HG03558 (cell line): Measurements from ENCODE around the gene WFDC11.
"Not testable (repeated sequence)": the region's sequence is repeated elsewhere in the genome, so short reads cannot be mapped to it uniquely, and the experiment has no call there.

ENCODE experiments used
- ATAC-seq: cut with Tn5 transposase; IDR thresholded peaks from one replicate; pipeline ENCODE4 v1.9.1; 2021; ENCODE audit warnings: moderate number of reproducible peaks; ENCODE audit not compliant: unreplicated experiment; ENCODE audit errors: extremely low read depth

WFDC11 gene

DNA sequence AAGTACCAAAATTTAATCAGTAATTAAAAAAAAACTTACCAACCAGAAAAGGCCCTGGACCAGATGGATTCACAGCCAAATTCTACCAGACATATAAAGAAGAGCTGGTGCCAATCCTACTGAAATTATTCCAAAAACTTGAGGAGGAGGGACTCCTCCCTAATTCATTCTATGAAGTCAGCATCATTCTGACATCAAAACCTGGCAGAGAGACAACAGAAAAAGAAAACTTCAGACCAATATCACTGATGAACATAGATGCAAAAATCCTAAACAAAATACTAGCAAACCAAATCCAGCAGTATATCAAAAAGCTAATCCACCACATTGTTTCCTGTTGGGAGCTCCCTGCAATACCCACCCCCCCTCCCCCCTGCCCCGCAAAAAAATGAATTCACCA lies at the start of gene WFDC11:
Gene WFDC11, minus strand, starts transcription at position 101 of the 400 bp plus-strand sequence. CDS start 19,639 bp downstream, outside the sequence.
- no peak for ATAC-seq

DNA sequence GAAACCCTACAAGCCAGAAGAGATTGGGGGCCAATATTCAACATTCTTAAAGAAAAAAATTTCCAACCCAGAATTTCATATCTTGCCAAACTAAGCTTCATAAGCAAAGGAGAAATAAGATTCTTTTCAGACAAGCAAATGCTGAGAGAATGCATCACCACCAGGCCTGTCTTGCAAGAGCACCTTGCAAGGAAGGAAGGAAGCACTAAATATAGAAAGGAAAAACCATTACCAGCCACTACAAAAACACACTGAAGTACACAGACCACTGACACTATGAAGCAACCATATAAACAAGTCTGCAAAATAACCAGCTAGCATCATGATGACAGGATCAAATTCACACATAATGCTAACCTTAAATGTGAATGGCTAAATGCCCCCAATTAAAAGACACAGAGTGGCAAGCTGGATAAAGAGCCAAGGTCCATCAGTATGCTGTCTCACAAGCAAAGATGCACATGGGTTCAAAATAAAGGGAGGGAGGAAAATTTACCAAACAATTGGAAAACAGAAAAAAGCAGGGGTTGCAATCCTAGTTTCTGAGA lies 46.2 kb upstream of the WFDC11 start:
- not testable (repeated sequence) for ATAC-seq

DNA sequence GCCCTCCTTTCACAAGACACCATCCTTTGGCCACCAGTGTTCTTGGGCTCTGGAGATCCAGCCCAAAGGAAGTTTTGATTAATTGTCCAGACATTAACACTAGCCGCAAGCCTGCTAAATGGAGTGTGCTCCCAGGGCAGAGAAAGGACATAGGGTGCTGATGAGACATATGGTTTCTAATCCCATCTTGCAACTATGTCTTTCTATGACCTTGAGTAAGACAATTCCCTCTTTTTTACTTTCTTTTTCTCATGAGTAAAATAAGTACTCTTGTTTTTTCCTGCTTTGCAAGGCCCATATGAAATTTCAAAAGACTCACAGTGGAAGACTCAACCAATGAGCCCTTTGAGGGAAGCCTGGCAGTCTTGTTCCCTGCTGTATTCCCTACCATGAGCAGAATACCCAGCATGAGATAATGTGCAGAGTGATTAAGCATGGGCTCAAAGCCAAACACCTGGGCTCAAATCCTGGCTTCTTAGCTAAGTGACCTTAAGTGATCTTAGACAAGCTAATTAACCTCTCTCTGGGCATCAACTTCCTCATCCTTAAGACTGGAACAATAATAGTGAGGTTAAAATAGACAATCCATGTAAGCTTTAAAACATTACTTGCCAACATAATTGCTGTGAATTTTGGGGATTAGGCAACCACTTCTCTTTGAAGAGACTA lies 35.1 kb upstream of the WFDC11 start, which contains the start of gene WFDC10B:
Gene WFDC10B, minus strand, starts transcription at position 51 of the 669 bp plus-strand sequence. CDS start 19,027 bp downstream, outside the sequence.
- no peak for ATAC-seq

DNA sequence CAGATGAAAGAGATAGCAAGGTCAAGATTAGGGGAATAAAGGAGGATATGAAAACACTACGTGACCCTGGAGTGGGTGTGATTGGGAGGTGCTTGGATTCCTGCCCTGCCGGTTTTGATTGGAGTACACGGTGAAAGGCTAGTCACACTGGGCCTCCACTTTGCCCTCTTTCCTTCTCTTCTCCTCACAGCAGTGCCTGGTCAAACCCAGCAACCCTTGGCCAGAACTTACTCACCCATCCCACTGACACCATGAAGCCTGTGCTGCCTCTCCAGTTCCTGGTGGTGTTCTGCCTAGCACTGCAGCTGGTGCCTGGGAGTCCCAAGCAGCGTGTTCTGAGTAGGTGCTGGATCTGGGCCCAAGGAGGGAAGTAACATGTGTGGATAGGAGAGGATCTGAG lies 31.8 kb upstream of the WFDC11 start, which contains the start of gene WFDC13:
Gene WFDC13, plus strand, starts transcription at position 166 of the 400 bp plus-strand sequence. Its CDS starts 86 bp downstream, at position 252.
- no peak for ATAC-seq

DNA sequence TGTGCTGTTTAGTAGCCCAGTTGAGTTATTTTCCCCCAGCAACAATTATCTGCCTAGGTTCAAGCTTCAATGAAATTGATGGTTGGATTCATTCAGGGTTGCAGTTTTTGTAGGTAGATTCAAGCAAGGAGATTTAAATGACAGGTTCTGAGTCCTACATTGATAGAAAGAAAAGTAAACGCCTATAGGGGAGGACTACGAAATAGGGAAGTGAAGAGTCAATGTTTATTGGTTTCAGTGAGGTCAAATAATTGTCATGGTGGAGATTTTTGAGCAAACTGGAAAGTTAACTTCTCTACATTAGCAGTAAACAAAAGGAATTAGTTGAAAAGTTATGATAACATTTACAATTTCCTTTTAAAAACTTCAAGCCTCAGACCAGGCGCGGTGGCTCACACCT lies 31.1 kb upstream of the WFDC11 start:
- no peak for ATAC-seq

DNA sequence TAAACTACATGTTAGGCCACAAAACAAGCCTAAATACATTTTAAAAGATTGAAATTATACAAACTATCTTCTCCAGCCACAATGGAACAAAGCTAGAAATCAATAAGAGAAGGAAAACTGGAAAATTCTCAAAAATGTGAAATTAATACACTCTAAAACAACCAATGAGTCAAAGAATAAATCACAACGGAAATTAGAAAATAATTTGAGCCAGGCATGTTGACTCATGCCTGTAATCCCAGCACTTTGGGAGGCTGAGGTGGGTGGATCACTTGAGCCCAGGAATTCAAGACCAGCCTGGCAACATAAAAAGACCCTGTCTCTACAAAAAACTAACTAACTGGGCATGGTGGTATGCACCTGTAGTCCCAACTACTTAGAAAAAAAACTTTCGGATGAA lies 25.5 kb upstream of the WFDC11 start:
- ATAC-seq: no peak

GRCh38 chr20:45693346-45693745 lies 23.3 kb upstream of the WFDC11 start:
- ATAC-seq: not testable (repeated sequence)

- ATAC-seq: no peak
Observed at GRCh38 chr20:45685896-45686295, 15.9 kb upstream of the WFDC11 start.

GRCh38 chr20:45679650-45680049 lies 9.6 kb upstream of the WFDC11 start:
- ATAC-seq: no peak

DNA sequence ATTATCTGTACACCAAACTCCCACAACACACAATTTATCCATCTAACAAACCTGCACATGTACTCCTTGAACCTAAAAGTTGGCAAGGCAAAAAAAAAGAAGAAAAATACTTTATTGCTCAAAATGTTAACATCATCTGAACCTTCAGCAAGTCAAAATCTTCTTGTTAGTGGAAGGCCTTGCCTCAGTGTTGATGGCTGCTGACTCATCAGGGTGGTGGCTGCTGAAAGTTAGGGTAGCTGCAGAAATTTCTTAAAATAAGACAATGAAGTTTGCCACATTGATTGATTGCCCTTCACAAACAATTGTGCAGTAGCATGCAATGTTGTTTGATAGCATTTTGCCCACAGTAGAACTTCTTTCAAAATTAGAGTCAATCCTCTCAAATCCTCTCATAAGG lies 2.7 kb upstream of the WFDC11 start:
- ATAC-seq: no peak

DNA sequence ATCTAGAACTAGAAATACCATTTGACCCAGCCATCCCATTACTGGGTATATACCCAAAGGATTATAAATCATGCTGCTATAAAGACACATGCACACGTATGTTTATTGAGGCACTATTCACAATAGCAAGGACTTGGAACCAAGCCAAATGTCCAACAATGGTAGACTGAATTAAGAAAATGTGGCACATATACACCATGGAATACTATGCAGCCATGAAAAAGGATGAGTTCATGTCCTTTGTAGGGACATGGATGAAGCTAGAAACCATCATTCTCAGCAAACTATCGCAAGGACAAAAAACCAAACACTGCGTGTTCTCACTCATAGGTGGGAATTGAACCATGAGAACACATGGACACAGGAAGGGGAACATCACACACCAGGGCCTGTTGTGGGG lies 13.0 kb downstream of the WFDC11 start:
- ATAC-seq: not testable (repeated sequence)

DNA sequence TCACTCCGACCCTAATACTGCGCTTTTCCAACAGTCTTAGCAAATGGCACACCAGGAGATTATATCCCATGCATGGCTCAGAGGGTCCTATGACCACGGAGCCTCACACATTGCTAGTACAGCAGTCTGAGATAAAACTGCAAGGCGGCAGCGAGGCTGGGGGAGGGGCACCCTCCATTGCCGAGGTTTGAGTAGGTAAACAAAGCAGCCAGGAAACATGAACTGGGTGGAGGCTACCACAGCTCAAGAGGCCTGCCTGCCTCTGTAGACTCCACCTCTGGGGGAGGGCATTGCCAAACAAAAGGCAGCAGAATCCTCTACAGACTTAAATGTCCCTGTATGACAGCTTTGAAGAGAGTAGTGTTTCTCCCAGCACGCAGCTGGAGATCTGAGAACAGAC lies 18.3 kb downstream of the WFDC11 start:
- ATAC-seq: not testable (repeated sequence)

DNA sequence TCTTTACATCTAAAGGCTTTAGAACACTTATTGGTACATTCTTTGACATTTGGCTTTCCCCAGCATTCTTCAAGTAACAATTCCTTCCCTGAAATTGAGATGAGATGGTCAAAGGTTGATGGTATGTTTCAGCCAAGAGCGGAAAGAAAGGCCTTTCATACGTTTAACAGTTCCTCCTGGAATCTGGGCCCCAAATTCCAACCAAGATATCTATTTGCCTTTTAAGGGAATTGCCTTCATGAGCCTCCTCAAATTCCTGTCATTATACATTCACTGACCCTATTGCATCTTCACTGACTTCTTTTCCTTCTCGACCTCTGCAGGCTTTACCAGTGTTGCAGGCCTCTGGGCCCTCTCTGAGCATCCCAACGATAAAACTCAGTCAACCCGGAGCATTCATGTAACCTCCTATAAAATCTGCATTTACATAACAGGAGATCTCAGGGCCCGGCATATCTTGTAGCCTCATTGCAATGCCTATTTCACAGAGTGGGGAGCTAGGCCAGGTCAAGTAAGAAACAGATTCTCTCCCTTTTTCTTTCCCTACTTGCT lies 20.7 kb downstream of the WFDC11 start:
- no peak for ATAC-seq

DNA sequence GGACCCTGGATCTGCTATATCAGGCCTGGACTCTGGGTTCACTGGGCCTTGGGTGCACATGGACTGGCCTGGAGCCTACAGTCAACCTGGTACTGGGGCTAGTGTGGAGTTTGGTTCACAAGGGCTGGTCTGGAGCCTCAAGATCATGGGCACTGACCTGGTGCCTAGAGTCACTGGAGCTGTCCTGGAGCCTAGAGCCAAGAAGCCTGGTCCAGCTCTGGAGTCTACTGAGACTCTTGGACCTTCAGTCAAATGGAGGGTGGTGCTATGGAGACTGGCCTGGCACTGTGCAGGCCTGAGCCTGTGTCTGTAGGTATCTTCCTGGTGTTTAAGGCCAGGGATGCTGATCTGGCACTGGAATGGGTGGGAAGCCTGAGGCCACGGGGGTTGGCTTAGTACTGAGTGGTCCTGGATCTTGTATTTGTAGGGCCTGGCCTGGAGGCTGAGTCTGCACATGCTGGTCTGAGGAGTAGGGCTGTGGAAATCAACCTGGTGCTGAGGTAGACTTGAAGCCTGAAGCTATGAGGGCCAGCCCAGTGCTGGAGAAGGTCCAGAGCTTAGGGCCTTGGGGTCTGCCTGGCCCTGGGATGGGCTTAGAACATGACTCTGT lies 22.5 kb downstream of the WFDC11 start:
- ATAC-seq: no peak

GRCh38 chr20:45646875-45647274 lies 23.2 kb downstream of the WFDC11 start:
- ATAC-seq: no peak

- ATAC-seq: not testable (repeated sequence)
Observed at GRCh38 chr20:45645869-45646268, 24.2 kb downstream of the WFDC11 start.

GRCh38 chr20:45641076-45641475 lies 29.0 kb downstream of the WFDC11 start:
- not testable (repeated sequence) for ATAC-seq

GRCh38 chr20:45639687-45640086 lies 30.4 kb downstream of the WFDC11 start:
- no peak for ATAC-seq

- no peak for ATAC-seq
Observed at GRCh38 chr20:45636513-45636912, 33.5 kb downstream of the WFDC11 start.

- ATAC-seq: no peak
Observed at GRCh38 chr20:45631184-45631583, 38.9 kb downstream of the WFDC11 start, which contains the start of gene WFDC9. Gene WFDC9, minus strand, starts transcription at chr20:45631284. Its CDS starts 21,103 bp downstream, at chr20:45610181.

DNA sequence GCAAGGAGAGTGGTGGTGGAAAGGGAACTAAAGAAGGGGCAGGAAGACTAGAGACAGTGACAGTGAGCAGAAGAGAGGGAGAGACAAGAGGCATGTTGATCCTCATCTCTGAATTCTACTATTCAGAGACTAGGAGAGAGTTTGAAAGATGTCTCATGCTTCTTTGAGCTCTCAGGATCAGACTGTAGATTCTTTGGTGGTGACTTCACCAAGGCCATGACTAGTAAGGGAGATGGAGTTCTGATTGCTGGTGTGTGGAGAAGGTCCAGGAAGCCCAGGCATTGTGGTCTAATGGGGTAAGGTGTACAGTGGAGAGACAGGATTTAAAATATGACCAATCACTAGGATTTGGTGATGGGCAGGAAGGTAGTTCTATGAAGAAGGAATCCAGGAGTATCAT lies 39.7 kb downstream of the WFDC11 start:
- no peak for ATAC-seq
